Panc1 (cell line): Measurements from ENCODE around the gene TMEM260.

Source experiments
- POLR2AphosphoS5 ChIP-seq: IDR thresholded peaks from 2 replicates; pipeline ENCODE4 v1.6.1; 2012; ENCODE audit warnings: mild to moderate bottlenecking, low read depth, low read length, moderate library complexity
- SIN3A ChIP-seq: IDR thresholded peaks from 2 replicates; pipeline ENCODE4 v1.6.1; 2012; ENCODE audit warnings: low read depth, mild to moderate bottlenecking, low read length, moderate library complexity, borderline replicate concordance; ENCODE audit not compliant: insufficient read depth
- TCF7L2 ChIP-seq: IDR thresholded peaks from 2 replicates; pipeline ENCODE4 v1.6.1; 2011; ENCODE audit warnings: mild to moderate bottlenecking, low read depth, low read length, inconsistent platforms
- TF ChIP-seq, protein P1 (sequence below), 2 experiments: IDR thresholded peaks; 2 replicates each; pipeline ENCODE4 v1.6.1; 2011 to 2012; ENCODE audit warnings: low read depth in 2 of 2, control low read depth in 1 of 2, low read length in 1 of 2, mild to moderate bottlenecking in 1 of 2, moderate library complexity in 1 of 2; ENCODE audit not compliant: insufficient read depth in 1 of 2
- TF ChIP-seq, protein P2 (sequence below): fragments of 450-650 bp; IDR thresholded peaks from 2 replicates; pipeline ENCODE4 v1.5.1; 2017; ENCODE audit warnings: mild to moderate bottlenecking

DNA sequence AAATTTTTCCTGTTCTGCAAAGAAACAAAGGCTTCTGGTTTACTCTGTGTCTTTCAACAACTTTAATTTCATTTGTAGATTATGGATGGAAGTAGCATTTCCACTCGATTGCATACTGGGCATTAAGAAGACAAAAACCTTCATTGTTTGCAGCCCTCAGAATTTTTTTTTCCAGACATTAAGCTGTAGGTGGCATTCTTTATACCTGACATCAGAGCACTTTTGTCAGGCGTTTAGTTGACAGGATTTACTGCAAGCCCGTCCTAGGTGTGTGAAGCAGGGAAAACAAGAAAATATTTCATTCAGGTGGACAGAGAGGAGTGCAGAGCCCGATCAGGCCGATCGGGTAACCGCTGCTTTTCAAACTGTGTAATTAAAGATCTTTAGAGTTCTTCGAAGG, 107.5 kb downstream of the TMEM260 start:
- TF ChIP-seq, protein P1, sequence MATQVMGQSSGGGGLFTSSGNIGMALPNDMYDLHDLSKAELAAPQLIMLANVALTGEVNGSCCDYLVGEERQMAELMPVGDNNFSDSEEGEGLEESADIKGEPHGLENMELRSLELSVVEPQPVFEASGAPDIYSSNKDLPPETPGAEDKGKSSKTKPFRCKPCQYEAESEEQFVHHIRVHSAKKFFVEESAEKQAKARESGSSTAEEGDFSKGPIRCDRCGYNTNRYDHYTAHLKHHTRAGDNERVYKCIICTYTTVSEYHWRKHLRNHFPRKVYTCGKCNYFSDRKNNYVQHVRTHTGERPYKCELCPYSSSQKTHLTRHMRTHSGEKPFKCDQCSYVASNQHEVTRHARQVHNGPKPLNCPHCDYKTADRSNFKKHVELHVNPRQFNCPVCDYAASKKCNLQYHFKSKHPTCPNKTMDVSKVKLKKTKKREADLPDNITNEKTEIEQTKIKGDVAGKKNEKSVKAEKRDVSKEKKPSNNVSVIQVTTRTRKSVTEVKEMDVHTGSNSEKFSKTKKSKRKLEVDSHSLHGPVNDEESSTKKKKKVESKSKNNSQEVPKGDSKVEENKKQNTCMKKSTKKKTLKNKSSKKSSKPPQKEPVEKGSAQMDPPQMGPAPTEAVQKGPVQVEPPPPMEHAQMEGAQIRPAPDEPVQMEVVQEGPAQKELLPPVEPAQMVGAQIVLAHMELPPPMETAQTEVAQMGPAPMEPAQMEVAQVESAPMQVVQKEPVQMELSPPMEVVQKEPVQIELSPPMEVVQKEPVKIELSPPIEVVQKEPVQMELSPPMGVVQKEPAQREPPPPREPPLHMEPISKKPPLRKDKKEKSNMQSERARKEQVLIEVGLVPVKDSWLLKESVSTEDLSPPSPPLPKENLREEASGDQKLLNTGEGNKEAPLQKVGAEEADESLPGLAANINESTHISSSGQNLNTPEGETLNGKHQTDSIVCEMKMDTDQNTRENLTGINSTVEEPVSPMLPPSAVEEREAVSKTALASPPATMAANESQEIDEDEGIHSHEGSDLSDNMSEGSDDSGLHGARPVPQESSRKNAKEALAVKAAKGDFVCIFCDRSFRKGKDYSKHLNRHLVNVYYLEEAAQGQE (IDR thresholded peaks at IDR 0.05; ENCODE audit: insufficient read depth in 1 of 2, low read depth in 2 of 2, low read length in 1 of 2) = no peak
- TF ChIP-seq, protein P2, sequence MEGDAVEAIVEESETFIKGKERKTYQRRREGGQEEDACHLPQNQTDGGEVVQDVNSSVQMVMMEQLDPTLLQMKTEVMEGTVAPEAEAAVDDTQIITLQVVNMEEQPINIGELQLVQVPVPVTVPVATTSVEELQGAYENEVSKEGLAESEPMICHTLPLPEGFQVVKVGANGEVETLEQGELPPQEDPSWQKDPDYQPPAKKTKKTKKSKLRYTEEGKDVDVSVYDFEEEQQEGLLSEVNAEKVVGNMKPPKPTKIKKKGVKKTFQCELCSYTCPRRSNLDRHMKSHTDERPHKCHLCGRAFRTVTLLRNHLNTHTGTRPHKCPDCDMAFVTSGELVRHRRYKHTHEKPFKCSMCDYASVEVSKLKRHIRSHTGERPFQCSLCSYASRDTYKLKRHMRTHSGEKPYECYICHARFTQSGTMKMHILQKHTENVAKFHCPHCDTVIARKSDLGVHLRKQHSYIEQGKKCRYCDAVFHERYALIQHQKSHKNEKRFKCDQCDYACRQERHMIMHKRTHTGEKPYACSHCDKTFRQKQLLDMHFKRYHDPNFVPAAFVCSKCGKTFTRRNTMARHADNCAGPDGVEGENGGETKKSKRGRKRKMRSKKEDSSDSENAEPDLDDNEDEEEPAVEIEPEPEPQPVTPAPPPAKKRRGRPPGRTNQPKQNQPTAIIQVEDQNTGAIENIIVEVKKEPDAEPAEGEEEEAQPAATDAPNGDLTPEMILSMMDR = no peak
- TF ChIP-seq POLR2AphosphoS5 (no peak), SIN3A (no peak), TCF7L2 (no peak)
